Upper lobe of left lung (tissue), 6 donors: ENCODE data around the gene DNAI1. TPM values are rescaled to one million over a fixed set of nuclear protein-coding genes. Genes with fewer than 3 reads are reported as not detected.
A peak's percentile ranks its signal among the peaks of the same experiment; 100 is the strongest.
"Not testable (repeated sequence)": the region's sequence is repeated elsewhere in the genome, so short reads cannot be mapped to it uniquely, and the experiment has no call there.

ENCODE experiments used
- ATAC-seq, 2 donors: fragments of 200-7000 bp; cut with Tn5 transposase; one replicate each; pipeline ENCODE4 v1.9.1; 2022; ENCODE audit warnings: mild to moderate bottlenecking in 2 of 2, moderate library complexity in 2 of 2; ENCODE audit not compliant: low FRiP score in 2 of 2
- DNase-seq, 2 donors: peaks; one replicate each; pipeline ENCODE4 v3.0.0-alpha.2; 2019 to 2020
- H3K27ac ChIP-seq, 4 donors: fragments of 200-600 bp; sonication (generic); one replicate each; pipeline ENCODE4 v1.5.1; 2016 to 2019
- H3K27me3 ChIP-seq, 4 donors: fragments of 200-600 bp; sonication (generic); one replicate each; pipeline ENCODE4 v1.5.1; 2017 to 2019
- H3K36me3 ChIP-seq, 4 donors: fragments of 200-600 bp; sonication (generic); one replicate each; pipeline ENCODE4 v1.5.1; 2016 to 2019
- H3K4me1 ChIP-seq, 4 donors: fragments of 200-600 bp; sonication (generic); one replicate each; pipeline ENCODE4 v1.5.1; 2018 to 2019
- H3K4me3 ChIP-seq, 4 donors: fragments of 200-600 bp; sonication (generic); one replicate each; pipeline ENCODE4 v1.5.1; 2017 to 2019; ENCODE audit warnings: mild to moderate bottlenecking in 2 of 4, moderate library complexity in 1 of 4
- H3K9me3 ChIP-seq, 4 donors: fragments of 200-600 bp; sonication (generic); one replicate each; pipeline ENCODE4 v1.5.1; 2018 to 2019
- EP300 ChIP-seq, 4 donors: sonication (generic); formaldehyde crosslinking; IDR thresholded peaks; one replicate each; pipeline ENCODE4 v1.5.1; 2017; ENCODE audit warnings: antibody characterized with exemption in 4 of 4, control low read depth in 2 of 4
- POLR2A ChIP-seq, 4 donors: fragments of 450-650 bp; IDR thresholded peaks; one replicate each; pipeline ENCODE4 v1.5.1; 2016 to 2017; ENCODE audit warnings: antibody characterized with exemption in 4 of 4, mild to moderate bottlenecking in 2 of 4
- POLR2AphosphoS5 ChIP-seq, 2 donors: sonication (generic); formaldehyde crosslinking; IDR thresholded peaks; one replicate each; pipeline ENCODE4 v1.5.1; 2017; ENCODE audit warnings: antibody characterized with exemption in 2 of 2
- WGBS, 2 donors: methylation state at CpG; one replicate each; pipeline ENCODE4 v1.1.5; 2017 to 2018; 5-methylcytosine and 5-hydroxymethylcytosine counted together
- total RNA-seq, 6 donors: library from RNA; depleted of rRNA in 4 of 6; stranded (reverse); fragments of >200 nt in 4 of 6; gene quantifications; one replicate each; pipeline versions ENCODE4 v1.1.0 to v1.2.1, GENCODE V29; 2016 to 2021
- TF ChIP-seq, protein P1 (sequence below), 6 experiments: fragments of 450-650 bp in 4 of 6; fragments of 200-600 bp in 2 of 6; sonication (generic) in 2 of 6; IDR thresholded peaks; one replicate each; pipeline ENCODE4 v1.5.1; 2016 to 2019; ENCODE audit warnings: antibody characterized with exemption in 6 of 6
- donor health status: DM: no; HTN: no; CAD: no; lungs with moderate emphysema.
- donor health status: DM: no; HTN: yes; CAD: no; lungs with severe emphysema.

The DNAI1 gene
- total RNA-seq, 6 donors from 2014 or later: 0.37 to 39.8 (median 9.7) TPM

DNA sequence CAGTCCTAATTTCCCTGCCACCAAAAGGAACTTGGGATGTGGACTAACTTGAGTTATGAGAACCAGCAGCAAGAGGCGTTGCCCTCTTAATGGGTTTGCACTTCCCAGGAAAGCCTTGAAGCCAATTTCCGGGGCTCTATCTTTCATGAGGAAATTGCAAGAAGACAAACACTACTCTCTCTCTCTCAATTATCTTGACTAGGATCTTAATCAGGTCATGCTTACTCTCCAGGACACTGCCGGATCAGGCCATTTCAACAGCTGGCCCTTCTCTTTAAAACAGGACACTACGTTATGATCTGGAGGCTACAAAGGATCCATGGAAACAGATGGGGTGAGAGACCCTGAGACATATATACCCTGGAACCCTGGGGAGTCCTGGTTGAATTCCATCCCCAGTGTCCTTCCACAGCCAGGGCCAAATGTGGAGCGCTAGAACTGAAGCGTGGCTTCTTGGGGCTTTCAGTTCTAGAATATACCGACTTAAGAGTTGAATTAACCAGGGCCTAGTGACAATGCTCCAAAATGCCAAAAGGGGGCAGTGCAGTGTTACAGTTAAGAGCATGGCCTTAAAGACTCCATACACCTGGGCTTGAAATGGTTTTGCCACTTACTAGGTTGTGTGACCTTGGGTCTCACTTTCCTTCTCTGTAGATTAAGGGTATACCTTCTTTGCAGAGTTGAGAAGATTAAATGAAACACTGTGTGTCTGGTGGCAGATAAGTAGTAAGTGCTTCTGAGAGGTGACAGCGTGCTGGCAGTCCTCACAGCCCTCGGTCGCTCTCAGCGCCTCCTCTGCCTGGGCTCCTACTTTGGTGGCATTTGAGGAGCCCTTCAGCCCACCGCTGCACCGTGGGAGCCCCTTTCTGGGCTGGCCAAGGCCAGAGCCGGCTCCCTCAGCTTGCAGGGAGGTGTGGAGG lies 21.3 kb upstream of the DNAI1 start:
- WGBS, 2 donors: 59 to 68% methylated on average over 10 to 14 of the region's 14 CpGs
- ATAC-seq (peak; percentile 78 to 82), DNase-seq (peak in 1 of 2 donors; percentile 58)
- Histone ChIP-seq H3K27me3 (no peaks in the 10 kb centered on the region), H3K27ac (no peak overlapping the region), H3K36me3 (peaks cover 0 to 9% (median 3%) of the 10 kb centered on the region in 4 donors), H3K4me1 (peaks cover 9 to 16% (median 12%) of the 10 kb centered on the region in 4 donors), H3K4me3 (no peak overlapping the region), H3K9me3 (no peaks in the 10 kb centered on the region)
- no peak for TF ChIP-seq POLR2AphosphoS5 (IDR thresholded peaks at IDR 0.05)
- TF ChIP-seq EP300 (IDR thresholded peaks at IDR 0.05): no peak
- no peak for TF ChIP-seq POLR2A (IDR thresholded peaks at IDR 0.05)
- TF ChIP-seq, protein P1, sequence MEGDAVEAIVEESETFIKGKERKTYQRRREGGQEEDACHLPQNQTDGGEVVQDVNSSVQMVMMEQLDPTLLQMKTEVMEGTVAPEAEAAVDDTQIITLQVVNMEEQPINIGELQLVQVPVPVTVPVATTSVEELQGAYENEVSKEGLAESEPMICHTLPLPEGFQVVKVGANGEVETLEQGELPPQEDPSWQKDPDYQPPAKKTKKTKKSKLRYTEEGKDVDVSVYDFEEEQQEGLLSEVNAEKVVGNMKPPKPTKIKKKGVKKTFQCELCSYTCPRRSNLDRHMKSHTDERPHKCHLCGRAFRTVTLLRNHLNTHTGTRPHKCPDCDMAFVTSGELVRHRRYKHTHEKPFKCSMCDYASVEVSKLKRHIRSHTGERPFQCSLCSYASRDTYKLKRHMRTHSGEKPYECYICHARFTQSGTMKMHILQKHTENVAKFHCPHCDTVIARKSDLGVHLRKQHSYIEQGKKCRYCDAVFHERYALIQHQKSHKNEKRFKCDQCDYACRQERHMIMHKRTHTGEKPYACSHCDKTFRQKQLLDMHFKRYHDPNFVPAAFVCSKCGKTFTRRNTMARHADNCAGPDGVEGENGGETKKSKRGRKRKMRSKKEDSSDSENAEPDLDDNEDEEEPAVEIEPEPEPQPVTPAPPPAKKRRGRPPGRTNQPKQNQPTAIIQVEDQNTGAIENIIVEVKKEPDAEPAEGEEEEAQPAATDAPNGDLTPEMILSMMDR (IDR thresholded peaks at IDR 0.05): peak; percentile 51 to 83 (median 70)

DNA sequence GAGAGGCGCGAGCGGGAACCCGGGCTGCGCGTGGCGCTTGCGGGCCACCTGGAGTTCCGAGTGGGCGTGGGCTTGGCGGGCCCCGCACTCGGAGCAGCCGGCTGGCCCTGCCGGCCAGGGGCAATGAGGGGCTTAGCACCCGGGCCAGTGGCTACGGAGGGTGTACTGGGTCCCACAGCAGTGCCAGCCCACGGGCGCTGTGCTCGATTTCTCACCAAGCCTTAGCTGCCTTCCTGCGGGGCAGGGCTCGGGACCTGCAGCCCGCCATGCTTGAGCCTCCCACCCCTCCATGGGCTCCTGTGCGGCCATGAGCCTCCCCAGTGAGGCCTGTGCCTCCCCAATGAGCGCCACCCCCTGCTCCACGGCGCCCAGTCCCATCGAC lies 20.7 kb upstream of the DNAI1 start:
- H3K4me1 ChIP-seq: peaks cover 9 to 16% (median 12%) of the 10 kb centered on the region in 4 donors
- WGBS, 2 donors: 94 to 100% methylated on average over 4 to 23 of the region's 28 CpGs
- H3K9me3 ChIP-seq, H3K36me3 ChIP-seq, H3K27ac ChIP-seq, ATAC-seq, H3K4me3 ChIP-seq, H3K27me3 ChIP-seq: not testable (repeated sequence)
- DNase-seq: peak in 1 of 2 donors; percentile 82

DNA sequence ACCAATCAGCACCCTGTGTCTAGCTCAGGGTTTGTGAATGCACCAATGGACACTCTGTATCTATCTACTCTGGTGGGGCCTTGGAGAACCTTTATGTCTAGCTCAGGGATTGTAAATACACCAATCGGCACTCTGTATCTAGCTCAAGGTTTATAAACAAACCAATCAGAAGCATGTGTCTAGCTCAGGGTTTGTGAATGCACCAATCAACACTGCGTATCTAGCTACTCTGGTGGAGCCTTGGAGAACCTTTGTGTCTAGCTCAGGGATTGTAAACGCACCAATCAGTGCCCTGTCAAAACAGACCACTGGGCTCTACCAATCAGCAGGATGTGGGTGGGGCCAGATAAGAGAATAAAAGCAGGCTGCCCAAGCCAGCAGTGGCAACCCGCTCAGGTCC lies 20.1 kb upstream of the DNAI1 start:
- H3K36me3 ChIP-seq, ATAC-seq: not testable (repeated sequence)

DNA sequence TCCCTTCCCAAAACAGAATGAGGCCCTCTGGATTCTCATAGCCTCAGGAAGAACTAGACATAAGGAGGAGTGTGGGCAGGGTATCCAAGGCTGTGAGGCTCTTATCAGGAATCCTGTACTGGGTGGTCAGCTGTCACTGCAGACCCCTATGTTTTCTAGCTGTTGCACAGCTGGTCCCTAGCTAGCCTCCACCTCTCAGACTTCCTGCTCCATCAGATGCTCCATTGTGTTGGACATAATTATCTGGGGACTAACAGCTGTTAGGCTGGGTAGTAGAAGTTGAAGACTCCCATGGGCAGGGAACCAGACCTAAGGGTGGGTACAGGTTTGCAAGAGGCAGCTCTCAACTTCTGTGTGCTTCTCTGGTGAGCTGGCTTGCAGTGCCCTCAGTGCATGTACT lies 18.6 kb upstream of the DNAI1 start:
- Histone ChIP-seq H3K4me3 (no peak overlapping the region), H3K4me1 (peaks cover 9 to 20% (median 12%) of the 10 kb centered on the region in 4 donors), H3K27me3 (no peaks in the 10 kb centered on the region), H3K36me3 (peaks cover 0 to 9% (median 3%) of the 10 kb centered on the region in 4 donors), H3K9me3 (no peaks in the 10 kb centered on the region), H3K27ac (no peak overlapping the region)
- DNase-seq (no peak), ATAC-seq (no peak)
- no peak for TF ChIP-seq POLR2A (IDR thresholded peaks at IDR 0.05)
- TF ChIP-seq POLR2AphosphoS5 (IDR thresholded peaks at IDR 0.05): no peak
- TF ChIP-seq EP300 (IDR thresholded peaks at IDR 0.05): no peak
- TF ChIP-seq, protein P1 (IDR thresholded peaks at IDR 0.05): no peak

More for the DNA sequence above, 20.1 kb upstream of the DNAI1 start:
- not testable (repeated sequence) for DNase-seq, H3K9me3 ChIP-seq, H3K27ac ChIP-seq, H3K4me3 ChIP-seq, H3K27me3 ChIP-seq
- WGBS, 2 donors: 90 to 100% methylated on average over 2 to 4 of the region's 4 CpGs
- peaks cover 9 to 16% (median 12%) of the 10 kb centered on the region in 4 donors for H3K4me1 ChIP-seq

DNA sequence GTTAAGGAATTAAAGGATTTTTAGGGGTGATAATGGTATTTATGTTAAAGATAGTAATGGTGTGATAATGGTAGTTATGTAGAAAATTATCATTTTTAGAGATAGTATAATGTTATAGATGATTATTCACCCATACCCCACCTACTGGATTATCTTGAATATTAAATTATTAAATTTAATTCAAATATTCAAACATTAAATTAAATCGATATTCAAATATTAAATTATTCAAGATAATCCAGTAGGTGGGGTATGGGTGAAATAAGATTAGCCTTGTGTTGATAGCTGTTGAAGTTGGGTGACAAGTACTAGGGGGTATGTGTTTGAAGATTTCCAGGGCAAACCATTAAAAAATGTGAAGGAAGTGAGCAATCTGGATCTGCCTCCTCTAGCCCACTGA lies 15.8 kb upstream of the DNAI1 start:
- TF ChIP-seq POLR2AphosphoS5 (IDR thresholded peaks at IDR 0.05) (no peak), POLR2A (IDR thresholded peaks at IDR 0.05) (no peak)
- 95 to 96% methylated on average over 1 of the region's 1 CpG for WGBS, 2 donors

DNA sequence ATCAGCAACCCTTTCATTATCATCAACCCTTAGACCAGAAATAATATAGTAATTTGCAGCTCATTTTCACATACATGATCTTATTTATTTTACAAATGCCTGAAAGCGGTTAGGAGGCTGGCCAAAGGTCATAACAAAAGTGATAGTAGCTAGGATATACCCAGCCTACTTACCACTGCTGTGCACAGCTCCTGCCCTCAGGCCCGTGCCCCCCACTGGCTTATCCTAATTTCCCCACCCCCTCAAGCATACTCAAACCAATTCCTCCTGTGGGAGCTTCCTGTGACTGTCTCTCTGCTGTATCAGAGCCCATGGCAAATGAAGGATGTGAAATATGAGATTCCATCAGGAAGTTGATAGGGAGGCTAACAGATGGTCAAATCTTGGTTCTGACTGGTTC lies 15.1 kb upstream of the DNAI1 start:
- Histone ChIP-seq H3K4me1 (peaks cover 11 to 18% (median 13%) of the 10 kb centered on the region in 4 donors), H3K27ac (no peak overlapping the region), H3K4me3 (no peak overlapping the region), H3K27me3 (no peaks in the 10 kb centered on the region), H3K9me3 (no peaks in the 10 kb centered on the region), H3K36me3 (peaks cover 0 to 2% (median 0%) of the 10 kb centered on the region in 4 donors)
- WGBS, 2 donors: 60 to 77% methylated on average over 2 of the region's 2 CpGs
- no peak for TF ChIP-seq POLR2AphosphoS5 (IDR thresholded peaks at IDR 0.05)
- TF ChIP-seq, protein P1 (IDR thresholded peaks at IDR 0.05): no peak
- TF ChIP-seq POLR2A (IDR thresholded peaks at IDR 0.05): no peak
- ATAC-seq (no peak), DNase-seq (no peak)

More for the DNA sequence above, 15.8 kb upstream of the DNAI1 start:
- H3K27ac ChIP-seq: no peak overlapping the region
- H3K27me3 ChIP-seq: no peaks in the 10 kb centered on the region
- H3K4me3 ChIP-seq: no peak overlapping the region
- ATAC-seq: no peak
- no peak for DNase-seq
- H3K4me1 ChIP-seq: peaks cover 9 to 18% (median 12%) of the 10 kb centered on the region in 4 donors
- H3K9me3 ChIP-seq: no peaks in the 10 kb centered on the region
- H3K36me3 ChIP-seq: peaks cover 0 to 9% (median 2%) of the 10 kb centered on the region in 4 donors
